MM.1S (cell line): ENCODE data around the gene NPHP1.

ENCODE experiments used
- EZH2phosphoT487 ChIP-seq: fragments of 300-600 bp; sonication (generic); IDR thresholded peaks from 2 replicates; pipeline ENCODE4 v1.6.1; 2018; ENCODE audit warnings: antibody characterized with exemption, low read length
- TF ChIP-seq, protein P1 (sequence below): fragments of 300-600 bp; sonication (generic); IDR thresholded peaks from 2 replicates; pipeline ENCODE4 v1.5.1; 2016; ENCODE audit warnings: antibody characterized with exemption, low read length, mixed read lengths

DNA sequence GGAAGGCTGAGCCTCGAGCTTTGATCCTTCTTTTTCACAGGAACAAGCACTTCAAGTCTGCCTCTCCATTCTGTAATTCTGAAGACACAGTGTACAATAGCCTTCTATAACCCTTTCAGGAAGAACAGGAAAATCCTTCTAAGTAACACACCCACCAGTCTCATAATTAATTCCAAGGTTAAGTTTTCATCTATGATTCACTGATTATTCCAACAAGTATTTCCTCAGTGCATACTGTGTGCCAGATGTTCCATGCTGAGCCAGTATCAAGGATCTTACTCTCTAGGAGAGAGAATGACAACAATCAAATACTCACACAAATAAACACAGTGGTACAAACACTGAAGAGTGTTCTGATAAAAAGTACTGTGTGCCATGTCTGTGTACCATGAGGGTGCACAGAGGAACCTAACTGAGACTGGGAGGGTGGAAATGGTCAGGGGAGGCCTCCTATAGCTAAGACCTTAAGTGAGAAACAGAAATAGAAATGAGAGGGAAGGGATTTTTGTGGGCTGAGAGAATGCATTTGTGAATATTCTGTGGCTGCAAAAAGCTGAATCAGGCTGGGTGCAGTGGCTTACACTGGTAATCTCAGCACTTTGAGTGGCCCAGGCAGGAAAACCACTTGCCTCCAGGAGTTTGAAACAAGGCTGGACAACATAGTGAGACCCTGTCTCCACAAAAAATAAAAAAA lies 14.8 kb upstream of the NPHP1 start:
- TF ChIP-seq, protein P1, sequence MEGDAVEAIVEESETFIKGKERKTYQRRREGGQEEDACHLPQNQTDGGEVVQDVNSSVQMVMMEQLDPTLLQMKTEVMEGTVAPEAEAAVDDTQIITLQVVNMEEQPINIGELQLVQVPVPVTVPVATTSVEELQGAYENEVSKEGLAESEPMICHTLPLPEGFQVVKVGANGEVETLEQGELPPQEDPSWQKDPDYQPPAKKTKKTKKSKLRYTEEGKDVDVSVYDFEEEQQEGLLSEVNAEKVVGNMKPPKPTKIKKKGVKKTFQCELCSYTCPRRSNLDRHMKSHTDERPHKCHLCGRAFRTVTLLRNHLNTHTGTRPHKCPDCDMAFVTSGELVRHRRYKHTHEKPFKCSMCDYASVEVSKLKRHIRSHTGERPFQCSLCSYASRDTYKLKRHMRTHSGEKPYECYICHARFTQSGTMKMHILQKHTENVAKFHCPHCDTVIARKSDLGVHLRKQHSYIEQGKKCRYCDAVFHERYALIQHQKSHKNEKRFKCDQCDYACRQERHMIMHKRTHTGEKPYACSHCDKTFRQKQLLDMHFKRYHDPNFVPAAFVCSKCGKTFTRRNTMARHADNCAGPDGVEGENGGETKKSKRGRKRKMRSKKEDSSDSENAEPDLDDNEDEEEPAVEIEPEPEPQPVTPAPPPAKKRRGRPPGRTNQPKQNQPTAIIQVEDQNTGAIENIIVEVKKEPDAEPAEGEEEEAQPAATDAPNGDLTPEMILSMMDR = no peak
- no peak for TF ChIP-seq EZH2phosphoT487
